GM19099 (cell line): ENCODE results near the gene MRGPRE.

Experiments
- POLR2A ChIP-seq: IDR thresholded peaks from 3 replicates; pipeline ENCODE4 v1.6.1; 2011; ENCODE audit warnings: low read depth; ENCODE audit not compliant: insufficient read length; ENCODE audit errors: extremely low read depth

The MRGPRE gene

DNA sequence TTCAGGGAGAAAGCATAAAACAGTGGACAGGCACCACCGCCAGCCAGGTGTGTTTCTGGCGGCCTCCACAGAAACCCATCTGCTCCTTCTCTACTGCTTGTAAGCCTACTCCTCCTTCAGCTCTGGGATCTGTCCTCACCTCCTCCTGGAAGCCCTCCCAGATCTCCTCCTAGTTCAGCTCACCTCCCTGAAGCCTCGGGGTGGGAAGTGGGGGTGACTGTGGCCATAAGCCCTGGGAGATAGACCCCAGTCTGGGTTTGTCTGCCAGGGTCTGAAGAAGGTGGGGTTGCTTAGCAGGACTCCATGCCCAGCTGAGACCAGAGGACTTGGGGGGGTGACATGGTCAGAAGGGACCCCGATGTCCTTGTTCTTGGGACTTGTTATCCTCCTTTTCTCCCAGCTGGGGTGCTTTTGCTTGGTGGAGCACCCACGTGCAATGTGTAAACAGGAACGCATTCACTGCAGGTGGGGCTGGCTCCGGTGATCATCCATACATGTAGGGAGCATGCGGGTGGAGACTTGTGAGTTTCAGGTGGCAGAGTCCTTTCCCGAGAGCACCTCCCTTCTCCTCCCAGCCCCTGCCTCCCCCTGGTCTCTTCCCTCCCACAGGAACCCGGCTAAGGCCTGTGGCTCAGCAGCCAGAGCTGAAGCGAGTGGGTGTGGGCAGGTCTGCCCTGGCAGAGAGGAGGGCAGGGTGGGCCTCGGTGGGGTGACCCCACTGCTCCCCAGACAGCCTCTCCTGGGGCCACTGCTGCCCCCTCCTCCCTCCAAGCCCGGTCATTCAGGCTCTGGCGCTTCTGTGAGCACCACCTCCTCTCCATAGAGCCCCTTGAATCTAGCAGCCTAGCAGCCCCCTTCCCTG is 39.5 kb downstream of the MRGPRE start:
- no peak for TF ChIP-seq POLR2A

DNA sequence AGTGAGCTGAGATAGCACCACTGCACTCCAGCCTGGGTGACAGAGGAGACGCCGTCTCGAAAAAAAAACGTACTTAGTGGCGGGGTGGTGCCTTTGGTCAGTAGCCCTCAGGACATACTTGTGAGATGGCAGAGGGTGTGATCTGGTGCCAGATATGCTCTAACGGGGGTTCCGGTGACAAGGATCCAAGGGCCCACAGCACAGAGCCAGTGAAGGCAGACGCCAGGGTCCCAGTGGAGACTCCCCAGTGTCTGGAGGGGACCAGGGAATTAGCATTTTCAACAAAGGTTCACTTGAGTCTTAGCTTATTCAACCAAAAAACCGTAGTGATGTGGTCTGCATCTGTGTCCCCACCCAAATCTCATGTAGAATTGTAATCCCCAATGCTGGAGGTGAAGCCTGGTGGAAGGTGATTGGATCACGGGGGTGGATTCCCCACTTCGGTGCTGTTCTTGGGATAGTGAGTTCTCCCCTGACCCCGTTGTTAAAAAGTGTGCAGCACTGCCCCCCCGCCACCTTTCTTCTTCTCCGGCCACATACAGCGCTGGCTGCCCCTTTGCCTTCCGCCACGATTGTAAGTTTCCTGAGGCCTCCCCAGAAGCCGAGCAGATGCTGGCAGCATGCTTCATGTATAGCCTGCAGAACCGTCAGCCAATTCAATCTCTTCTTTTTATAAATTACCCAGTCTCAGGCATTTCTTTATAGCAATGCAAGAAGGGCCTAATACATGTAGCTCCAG is 40.5 kb downstream of the MRGPRE start:
- TF ChIP-seq POLR2A = no peak

DNA sequence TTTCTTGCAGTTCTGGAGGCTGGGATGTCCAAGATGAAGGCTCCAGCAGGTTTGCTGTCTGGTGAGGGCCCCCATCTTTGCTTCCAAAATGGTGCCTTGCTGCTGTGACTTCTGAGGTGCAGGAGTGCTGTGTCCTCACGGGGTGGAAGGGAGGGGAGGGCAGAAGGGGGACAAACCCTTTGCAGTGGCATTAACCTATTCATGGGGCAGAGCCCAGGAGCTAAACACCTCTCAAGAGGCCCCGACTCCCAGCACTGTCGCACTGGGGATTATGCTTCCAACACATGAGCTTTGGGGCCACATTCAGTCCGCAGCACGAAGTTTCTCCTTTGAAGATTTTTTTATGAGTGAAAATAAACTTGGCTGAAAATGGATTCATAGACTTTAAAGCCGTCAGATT is 41.6 kb downstream of the MRGPRE start:
- TF ChIP-seq POLR2A = no peak

DNA sequence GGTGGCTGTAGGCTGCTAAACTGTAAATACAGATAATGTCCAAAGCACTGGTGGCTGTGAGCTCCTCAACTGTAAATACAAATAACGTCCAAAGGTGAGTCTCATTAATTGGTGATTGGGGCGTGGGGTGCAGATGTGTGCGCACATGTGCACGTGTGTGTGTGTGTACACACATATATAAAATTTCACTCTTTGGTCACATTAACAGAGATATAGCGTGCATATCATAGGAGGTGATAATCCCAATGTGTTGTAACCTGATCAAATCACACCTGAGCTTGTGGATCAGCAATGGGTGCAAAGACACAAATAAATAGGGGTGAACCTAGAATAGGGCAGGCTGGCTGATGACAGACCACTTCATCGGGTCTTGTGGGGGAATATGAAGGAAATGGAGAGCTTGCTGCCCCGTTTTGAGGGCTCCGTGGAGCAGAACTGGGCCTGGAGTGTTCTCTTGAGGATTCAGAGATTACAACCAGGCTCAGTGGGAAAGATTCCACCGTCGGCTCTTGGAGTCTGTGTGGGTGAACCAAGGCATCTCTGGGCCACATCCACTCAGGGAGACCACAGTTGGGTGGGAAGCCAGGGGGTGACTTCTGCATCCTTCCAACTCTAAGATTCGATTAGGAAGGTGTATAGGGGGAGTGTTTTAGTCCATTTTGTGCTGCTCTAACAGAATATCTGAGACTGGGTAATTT is 42.2 kb downstream of the MRGPRE start:
- TF ChIP-seq POLR2A = no peak

DNA sequence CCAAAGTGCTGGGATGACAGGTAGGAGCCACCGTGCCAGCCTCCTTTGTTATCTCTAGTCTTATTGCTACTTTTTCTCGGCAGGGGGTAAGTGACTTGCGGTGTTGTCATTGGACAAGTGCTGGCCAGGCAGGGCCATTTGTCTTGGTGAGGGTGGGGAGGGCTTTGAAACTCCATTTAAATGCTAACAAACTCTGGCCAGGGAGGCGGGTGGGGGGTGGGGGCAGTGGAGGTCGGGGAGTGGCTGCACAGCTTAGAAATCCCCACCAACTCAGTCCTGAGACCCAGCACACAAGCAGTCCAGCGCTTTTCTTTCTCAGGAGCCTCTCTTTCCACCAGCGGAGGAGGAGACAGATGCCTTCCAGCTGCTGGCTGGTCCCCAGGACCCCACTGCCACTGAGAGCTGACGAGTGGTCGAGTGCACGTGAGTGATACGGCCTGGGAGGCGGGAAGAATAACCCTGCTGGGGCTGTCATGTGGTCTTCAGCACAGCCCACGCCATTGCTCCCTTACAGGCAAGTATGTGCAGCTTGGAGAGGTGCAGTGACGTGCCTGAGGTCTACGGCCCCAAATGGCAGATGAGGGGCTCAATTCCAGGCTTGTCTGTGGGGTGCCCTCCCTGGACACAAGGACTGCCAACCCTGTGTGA is 42.9 kb downstream of the MRGPRE start:
- TF ChIP-seq POLR2A = no peak

DNA sequence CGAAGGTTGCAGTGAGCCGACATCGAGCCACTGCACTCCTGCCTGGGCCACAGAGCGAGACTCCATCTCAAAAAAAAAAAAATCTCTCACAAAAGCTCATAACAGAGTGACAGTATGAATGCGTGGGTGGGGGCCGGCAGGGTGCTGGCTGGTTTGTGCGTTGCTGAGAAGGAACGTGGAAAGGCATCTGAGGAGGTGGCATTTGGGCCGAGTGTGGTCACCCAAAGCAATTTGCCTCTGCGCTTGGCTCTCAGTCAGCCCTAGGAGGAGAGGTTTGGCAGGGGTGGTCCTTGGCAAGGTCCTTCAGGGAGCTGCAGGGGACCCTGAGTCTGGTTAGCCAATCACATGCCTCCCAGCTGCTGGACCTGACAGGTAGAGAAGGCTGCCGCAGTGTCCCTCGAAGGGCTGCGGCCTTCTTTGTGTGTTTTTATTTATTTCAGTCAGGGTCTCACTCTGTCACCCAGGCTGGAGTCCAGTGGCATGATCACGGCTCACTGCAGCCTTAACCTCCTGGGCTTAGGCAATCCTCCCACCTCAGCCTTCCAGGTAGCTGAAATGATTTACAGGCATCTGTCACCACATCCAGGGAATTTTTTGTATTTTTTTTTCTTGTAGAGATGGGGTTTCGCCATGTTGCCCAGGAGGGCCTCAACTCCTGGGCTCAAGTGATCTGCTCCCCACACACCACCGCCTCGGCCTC is 43.6 kb downstream of the MRGPRE start:
- TF ChIP-seq POLR2A = no peak

DNA sequence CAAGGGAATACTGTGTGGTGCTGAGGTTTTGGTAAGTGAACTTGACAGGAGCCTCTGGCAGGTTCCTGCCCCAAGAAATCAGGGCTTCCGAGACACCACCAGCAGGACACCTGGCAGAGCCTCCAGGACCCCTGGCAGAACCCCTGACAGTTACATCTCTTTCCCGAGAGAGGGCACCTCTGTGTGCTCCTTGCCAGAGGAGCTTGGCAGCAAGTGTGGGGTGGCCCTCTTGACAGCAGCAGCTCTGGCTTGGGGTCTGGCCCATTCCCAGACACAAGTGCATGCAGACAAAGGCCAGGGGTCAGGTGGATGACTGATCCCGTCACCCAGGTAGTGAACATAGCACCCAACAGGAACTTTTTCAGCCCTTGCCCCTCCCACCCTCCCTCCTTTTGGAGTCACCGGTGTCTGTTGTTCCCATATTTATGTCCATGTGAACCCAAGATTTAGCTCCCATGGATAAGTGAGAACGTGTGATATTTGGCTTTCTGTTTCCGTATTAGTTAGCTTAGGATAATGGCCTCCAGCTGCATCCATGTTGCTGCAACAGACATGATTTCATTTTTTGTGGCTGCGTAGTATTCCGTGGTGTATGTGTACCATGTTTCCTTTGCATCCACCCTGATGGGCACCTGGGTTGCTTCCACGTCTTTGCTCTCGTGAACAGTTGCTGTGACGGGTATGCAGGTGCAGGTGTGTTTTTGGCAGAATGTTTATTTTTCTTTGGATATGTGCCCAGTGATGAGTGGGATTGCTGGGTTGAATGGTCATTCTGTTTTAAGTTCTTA is 45.9 kb downstream of the MRGPRE start:
- TF ChIP-seq POLR2A = no peak

DNA sequence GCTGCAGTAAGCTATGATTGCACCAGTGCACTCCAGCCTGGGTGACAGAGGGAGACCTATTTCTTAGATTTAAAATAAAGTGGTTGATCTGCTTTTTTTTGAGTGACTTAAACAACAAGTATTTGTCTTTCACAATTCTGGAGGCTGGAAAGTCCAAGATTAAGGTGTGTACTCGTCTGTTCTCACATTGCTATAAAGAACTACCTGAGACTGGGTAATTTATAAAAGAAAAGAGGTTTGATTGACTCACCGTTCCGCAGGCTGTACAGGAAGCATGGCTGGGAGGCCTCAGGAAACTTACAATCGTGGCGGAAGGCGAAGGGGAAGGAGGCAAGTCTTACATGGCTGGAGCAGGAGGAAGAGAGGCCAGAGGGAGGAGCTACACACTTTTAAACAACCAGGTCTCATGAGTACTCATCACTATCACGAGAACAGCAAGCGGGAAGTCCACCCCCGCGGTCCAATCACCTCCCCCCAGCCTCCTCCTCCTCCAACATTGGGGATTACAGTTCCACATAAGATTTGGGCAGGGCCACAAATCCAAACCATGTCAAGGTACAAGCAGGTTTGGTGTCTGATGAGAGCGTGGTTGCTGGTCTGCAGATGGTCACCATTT is 47.4 kb downstream of the MRGPRE start:
- no peak for TF ChIP-seq POLR2A

DNA sequence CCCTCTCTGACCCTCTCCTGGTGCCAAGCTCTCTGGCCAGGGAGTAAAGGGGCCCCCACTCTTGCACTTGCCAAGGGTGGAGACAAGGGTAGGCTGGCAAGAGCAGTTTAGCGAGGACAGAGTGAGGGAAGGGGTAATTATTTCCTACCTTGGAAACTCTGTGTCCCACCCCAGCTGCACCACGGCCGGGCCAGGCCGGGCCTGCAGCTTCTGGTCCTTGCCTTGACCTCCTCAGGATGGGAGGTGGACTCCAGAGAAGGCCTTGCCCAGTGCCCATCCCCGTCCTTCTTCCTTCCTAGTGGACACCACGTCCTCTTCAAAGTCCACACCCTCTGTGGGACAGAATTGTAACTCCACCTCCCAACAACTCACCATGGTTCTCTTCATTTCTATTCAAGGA is 48.7 kb downstream of the MRGPRE start:
- no peak for TF ChIP-seq POLR2A

DNA sequence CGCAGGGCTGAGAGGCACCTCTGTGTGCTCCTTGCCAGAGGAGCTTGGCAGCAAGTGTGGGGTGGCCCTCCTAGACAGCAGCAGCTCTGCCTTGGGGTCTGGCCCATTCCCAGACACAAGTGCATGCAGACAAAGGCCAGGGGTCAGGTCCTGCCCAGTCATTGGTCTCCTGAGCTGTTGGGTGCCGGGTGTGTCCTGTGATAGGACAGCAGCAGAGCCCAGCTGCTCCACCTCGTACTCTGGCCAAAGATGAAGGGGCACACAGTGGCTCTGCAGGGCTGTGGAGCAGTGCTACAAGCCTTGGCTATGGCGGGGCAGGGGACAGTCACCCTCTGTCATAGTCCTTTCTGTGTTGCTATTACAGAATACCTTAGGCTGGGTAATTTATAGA is 49.8 kb downstream of the MRGPRE start:
- no peak for TF ChIP-seq POLR2A

DNA sequence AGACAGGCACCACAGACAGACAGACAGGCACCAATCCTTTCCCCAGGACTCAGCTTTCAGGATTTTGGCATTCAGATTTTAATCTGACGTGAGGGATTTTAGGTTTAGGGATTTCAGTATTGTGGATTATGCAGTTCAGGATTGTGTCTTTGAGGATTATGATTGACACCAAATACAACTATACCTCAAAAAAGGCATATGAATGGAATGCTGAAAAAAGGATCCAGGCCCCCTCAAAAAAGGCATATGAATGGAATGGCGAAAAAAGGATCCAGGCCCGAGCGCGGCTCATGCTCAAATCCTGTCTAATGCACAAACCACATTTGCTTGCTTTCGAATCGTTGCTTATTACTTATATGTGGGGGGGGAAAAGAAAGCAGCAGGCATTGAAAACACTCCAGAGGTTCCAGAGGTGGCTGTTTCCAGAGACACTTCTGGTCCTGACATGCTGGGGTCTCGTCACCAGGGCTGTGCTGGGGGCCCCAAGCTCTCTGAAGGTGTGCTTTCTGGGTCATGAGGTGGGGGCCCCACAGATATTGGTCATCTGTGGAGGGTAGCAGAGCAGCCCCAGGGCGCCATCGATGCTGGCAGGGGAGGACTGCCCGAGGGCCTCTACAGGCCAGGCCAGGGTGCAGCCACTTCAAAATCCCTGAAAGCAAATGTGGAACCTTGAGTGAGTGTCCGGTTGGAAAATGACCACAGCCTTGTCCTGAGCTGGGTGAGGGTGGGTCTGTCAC is 50.3 kb downstream of the MRGPRE start:
- no peak for TF ChIP-seq POLR2A

DNA sequence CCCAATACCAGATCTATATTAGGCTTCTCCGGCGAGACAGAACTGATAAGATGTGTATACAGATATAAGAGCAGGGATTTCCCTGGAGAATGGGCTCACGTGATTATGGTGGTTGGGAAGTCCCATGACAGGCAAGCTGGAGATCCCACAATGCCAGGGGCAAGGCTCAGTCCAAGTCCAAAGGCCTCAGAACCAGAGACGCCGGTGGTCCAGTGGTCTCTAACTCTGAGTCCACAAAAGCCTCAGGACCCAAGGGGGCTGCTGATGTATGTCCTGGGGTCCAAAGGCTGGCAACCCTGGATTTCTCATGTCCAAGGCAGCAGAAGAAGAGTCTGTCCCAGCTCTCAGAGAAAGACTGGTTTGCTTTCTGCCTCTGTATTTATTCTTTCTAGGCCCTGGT is 51.3 kb downstream of the MRGPRE start:
- TF ChIP-seq POLR2A = no peak

DNA sequence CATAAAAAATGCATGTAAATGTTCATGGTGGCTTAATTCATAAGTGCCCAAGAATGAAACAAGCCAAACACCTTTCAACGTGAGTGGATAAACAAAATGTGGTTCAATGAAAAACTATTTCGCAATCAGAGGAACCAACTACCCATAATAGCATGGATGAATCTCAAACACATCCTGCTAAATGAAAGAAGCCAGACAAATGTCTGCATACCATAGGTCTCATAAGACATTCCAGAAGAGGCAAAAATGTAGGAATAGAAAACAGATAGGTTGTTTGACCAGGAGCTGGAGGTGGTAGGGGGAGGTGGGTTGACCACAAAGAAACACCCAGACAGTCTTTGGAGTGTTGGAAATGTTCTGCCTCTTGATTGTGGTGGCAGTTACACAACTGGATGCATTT is 53.9 kb downstream of the MRGPRE start:
- TF ChIP-seq POLR2A = no peak
